Spleen (tissue), 7 donors: ENCODE data around the gene GRIP1.

ENCODE experiments used
- POLR2A ChIP-seq, 3 donors: fragments of 450-650 bp; IDR thresholded peaks; one replicate each; pipeline ENCODE4 v1.5.1; 2017; ENCODE audit warnings: antibody characterized with exemption in 3 of 3, mild to moderate bottlenecking in 1 of 3
- TF ChIP-seq, protein P1 (sequence below), 11 experiments: fragments of 200-600 bp in 7 of 11; fragments of 450-650 bp in 4 of 11; sonication (generic) in 4 of 11; IDR thresholded peaks in 8 of 11; conservative IDR thresholded peaks in 3 of 11; 1 replicate in 7 of 11; 2 replicates in 4 of 11; pipeline versions ENCODE4 v1.4.0 to v1.8.0; 2016 to 2021; ENCODE audit warnings: antibody characterized with exemption in 11 of 11, inconsistent platforms in 4 of 11, mild to moderate bottlenecking in 1 of 11
- donor health status: DM: no; HTN: no; CAD: no; lungs with moderate emphysema.
- donor health status: DM: no; HTN: no; CAD: no.
- donor health status: DM: no; HTN: no; CAD: no.

DNA sequence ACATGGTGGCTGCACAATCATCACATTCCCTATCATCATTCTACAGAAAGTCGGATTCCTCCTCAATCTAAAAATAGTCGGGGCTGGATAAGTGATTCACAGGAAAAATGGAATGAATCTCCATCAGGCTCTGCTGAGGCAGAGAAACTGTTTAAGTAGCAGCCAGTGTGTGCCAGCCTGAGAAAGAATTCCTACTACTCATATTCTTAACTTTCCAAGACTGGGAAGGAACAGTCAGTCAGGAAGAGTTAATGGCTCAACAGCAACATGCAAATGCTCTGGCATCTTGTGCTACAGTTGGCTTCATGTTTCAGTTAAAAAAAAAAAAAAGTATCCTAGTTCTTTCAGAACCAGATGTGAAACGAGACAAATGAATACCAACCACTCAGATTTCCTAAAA lies 187.0 kb downstream of the GRIP1 start:
- TF ChIP-seq POLR2A (IDR thresholded peaks at IDR 0.05): no peak
- TF ChIP-seq, protein P1, sequence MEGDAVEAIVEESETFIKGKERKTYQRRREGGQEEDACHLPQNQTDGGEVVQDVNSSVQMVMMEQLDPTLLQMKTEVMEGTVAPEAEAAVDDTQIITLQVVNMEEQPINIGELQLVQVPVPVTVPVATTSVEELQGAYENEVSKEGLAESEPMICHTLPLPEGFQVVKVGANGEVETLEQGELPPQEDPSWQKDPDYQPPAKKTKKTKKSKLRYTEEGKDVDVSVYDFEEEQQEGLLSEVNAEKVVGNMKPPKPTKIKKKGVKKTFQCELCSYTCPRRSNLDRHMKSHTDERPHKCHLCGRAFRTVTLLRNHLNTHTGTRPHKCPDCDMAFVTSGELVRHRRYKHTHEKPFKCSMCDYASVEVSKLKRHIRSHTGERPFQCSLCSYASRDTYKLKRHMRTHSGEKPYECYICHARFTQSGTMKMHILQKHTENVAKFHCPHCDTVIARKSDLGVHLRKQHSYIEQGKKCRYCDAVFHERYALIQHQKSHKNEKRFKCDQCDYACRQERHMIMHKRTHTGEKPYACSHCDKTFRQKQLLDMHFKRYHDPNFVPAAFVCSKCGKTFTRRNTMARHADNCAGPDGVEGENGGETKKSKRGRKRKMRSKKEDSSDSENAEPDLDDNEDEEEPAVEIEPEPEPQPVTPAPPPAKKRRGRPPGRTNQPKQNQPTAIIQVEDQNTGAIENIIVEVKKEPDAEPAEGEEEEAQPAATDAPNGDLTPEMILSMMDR (IDR thresholded peaks at IDR 0.05 in 8 of 11, conservative IDR thresholded peaks at IDR 0.05 in 3 of 11): no peak
